ENCODE measurements around the gene IAH1. TPM values are rescaled to one million over a fixed set of nuclear protein-coding genes. Genes with fewer than 3 reads are reported as not detected.

The IAH1 gene
- total RNA-seq, 1 donor, result 36.9 TPM

GRCh38 chr2:9533663-9534062 lies 59.3 kb downstream of the IAH1 start:
- H3K27me3 ChIP-seq (ENCODE audit: insufficient read depth, low read length), result no peaks in the 10 kb centered on the region
- no peak overlapping the region for H3K4me3 ChIP-seq (ENCODE audit: low read length)
- H3K9me3 ChIP-seq (ENCODE audit: low read depth, low read length), result no peaks in the 10 kb centered on the region
- H3K4me1 ChIP-seq (ENCODE audit: insufficient read depth, low read length), result peaks cover 6% of the 10 kb centered on the region

GRCh38 chr2:9535177-9535576 lies 60.8 kb downstream of the IAH1 start:
- no peaks in the 10 kb centered on the region for H3K27me3 ChIP-seq (ENCODE audit: insufficient read depth, low read length)
- H3K4me3 ChIP-seq (ENCODE audit: low read length), result no peak overlapping the region
- H3K9me3 ChIP-seq (ENCODE audit: low read depth, low read length), result no peaks in the 10 kb centered on the region
- H3K4me1 ChIP-seq (ENCODE audit: insufficient read depth, low read length), result peaks cover 17% of the 10 kb centered on the region

GRCh38 chr2:9536504-9536903 lies 62.2 kb downstream of the IAH1 start:
- H3K4me3 ChIP-seq (ENCODE audit: low read length), result no peak overlapping the region
- H3K4me1 ChIP-seq (ENCODE audit: insufficient read depth, low read length), result peaks cover 17% of the 10 kb centered on the region
- no peaks in the 10 kb centered on the region for H3K9me3 ChIP-seq (ENCODE audit: low read depth, low read length)
- no peaks in the 10 kb centered on the region for H3K27me3 ChIP-seq (ENCODE audit: insufficient read depth, low read length)

- Histone ChIP-seq H3K4me3 (ENCODE audit: low read length) (no peak overlapping the region), H3K9me3 (ENCODE audit: low read depth, low read length) (no peaks in the 10 kb centered on the region), H3K4me1 (ENCODE audit: insufficient read depth, low read length) (peaks cover 25% of the 10 kb centered on the region), H3K27me3 (ENCODE audit: insufficient read depth, low read length) (no peaks in the 10 kb centered on the region)
Observed at GRCh38 chr2:9538000-9538507, 63.7 kb downstream of the IAH1 start.

Other genes with a start within 250 kb of the IAH1 start
- 12.1 TPM for gene ITGB1BP1, start 51.0 kb upstream of the IAH1 start, total RNA-seq
- 19.1 TPM for gene CPSF3, start 50.9 kb upstream of the IAH1 start, total RNA-seq
- 47.2 TPM for gene ADAM17, start 81.3 kb downstream of the IAH1 start, total RNA-seq
- 144 TPM for gene YWHAQ, start 156.4 kb downstream of the IAH1 start, total RNA-seq

All from mononuclear cell (primary cell).